NOMO-1 treated with dmso at 0.1 percent for 144 hours (cell line): ENCODE results near the gene ANKS1A.

Experiments used
- DNase-seq: peaks from one replicate; lab custom pipeline; 2025; ENCODE audit not compliant: unreplicated experiment; lab: John Stamatoyannopoulos, UW

Gene ANKS1A

GRCh38 chr6:35050757-35051330, 161.8 kb downstream of the ANKS1A start:
- DNase-seq = no peak

GRCh38 chr6:35051396-35051795, 162.3 kb downstream of the ANKS1A start:
- no peak for DNase-seq

GRCh38 chr6:35051997-35052583, 163.0 kb downstream of the ANKS1A start:
- DNase-seq = no peak

- DNase-seq = peak; percentile 85
Observed at GRCh38 chr6:35052694-35053565, 163.9 kb downstream of the ANKS1A start.

- no peak for DNase-seq
Observed at GRCh38 chr6:35053701-35054100, 164.6 kb downstream of the ANKS1A start.

- DNase-seq = no peak
Observed at GRCh38 chr6:35054106-35054742, 165.2 kb downstream of the ANKS1A start.

GRCh38 chr6:35054743-35055130, 165.7 kb downstream of the ANKS1A start:
- DNase-seq = no peak

GRCh38 chr6:35055891-35056290, 166.8 kb downstream of the ANKS1A start:
- no peak for DNase-seq

- no peak for DNase-seq
Observed at GRCh38 chr6:35056952-35057351, 167.9 kb downstream of the ANKS1A start.

- no peak for DNase-seq
Observed at GRCh38 chr6:35057449-35058357, 168.6 kb downstream of the ANKS1A start.

- DNase-seq = no peak
Observed at GRCh38 chr6:35058358-35058675, 169.3 kb downstream of the ANKS1A start.

- no peak for DNase-seq
Observed at GRCh38 chr6:35058865-35059522, 169.9 kb downstream of the ANKS1A start.

GRCh38 chr6:35059596-35060345, 170.7 kb downstream of the ANKS1A start:
- DNase-seq = no peak

GRCh38 chr6:35061102-35061615, 172.1 kb downstream of the ANKS1A start:
- no peak for DNase-seq

GRCh38 chr6:35061651-35062410, 172.8 kb downstream of the ANKS1A start:
- no peak for DNase-seq

- DNase-seq = no peak
Observed at GRCh38 chr6:35062676-35063574, 173.9 kb downstream of the ANKS1A start.

GRCh38 chr6:35063701-35064280, 174.7 kb downstream of the ANKS1A start:
- no peak for DNase-seq
